HG03135 (cell line): ENCODE data around the gene DCTD.
"Not testable (repeated sequence)": the region's sequence is repeated elsewhere in the genome, so short reads cannot be mapped to it uniquely, and the experiment has no call there.

ENCODE experiments used
- ATAC-seq: cut with Tn5 transposase; IDR thresholded peaks from one replicate; pipeline ENCODE4 v1.9.1; 2021; ENCODE audit warnings: mild to moderate bottlenecking, moderate library complexity; ENCODE audit not compliant: unreplicated experiment

Gene DCTD

DNA sequence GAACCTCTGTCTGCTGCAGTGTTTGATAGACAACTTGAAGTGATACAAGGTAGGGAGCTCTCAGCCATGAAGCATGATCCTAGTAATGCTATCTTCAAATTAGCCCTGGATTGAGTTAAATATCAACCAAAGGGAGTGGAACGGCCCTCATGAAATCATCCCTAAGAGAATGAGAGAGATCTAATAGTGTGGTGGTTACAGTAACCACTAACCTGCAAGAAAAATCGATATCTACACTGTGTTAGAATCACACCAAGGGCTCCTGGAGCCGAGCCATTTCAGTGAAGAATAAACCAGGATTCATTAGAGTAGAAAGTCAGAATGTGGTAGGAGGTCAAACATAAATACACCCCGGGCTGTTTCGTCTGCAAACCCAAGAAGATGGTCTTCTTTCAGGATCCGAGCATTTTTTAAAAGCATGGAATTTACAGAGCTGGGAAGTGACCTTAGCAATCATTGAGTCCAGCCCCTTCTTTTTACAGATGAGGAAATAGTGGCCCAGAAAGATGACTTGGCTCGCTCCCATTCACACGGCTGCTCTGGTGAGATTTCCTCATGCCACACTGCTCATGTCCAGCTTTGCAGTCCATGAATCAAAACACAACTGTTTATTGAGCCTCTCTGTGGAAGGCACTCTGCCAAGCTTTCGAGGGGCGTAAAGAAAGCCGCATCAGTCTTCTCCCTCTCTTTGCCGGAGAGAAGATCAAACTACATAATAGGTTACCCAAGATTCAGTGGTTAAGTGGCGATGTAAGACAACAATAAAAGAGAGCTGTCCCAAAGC is 5.5 kb upstream of the DCTD start:
- no peak for ATAC-seq

DNA sequence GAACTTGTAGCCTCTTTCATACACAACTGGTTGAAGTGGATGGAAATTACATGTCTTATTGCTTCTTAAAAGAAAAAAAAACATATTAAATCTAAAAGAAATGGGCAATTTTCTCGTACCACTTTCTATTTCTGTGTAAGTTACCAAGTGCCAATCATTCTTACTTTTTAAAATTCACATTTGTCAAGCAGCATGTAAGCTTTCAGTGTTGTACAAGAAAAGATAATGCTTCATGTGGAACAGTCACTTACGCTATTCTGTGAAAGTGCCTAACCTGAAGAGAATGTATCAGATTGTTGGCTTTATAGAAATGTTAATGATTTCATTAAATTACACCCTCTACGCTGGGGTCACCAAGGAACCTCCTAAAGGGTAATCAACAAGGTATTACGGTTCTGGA is 4.4 kb upstream of the DCTD start:
- ATAC-seq: no peak

DNA sequence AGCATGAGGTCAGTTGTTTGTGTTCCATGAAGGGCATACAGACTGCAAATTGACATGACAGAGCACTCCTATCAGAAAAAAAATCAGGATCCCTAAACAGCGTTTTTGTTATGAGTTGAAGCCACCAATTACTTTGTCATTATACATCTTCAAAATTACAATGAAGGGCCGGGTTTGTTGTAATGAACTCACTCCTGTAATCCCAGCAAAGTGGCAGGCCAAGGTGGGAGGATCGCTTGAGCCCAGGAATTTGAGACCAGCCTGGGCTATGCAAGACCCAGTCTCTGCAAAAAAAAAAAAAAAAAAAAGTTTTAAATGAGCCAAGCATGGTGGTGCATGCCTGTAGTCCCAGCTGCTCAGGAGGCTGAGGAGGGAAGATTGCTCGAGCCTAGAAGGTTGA is 3.5 kb upstream of the DCTD start:
- ATAC-seq: no peak

DNA sequence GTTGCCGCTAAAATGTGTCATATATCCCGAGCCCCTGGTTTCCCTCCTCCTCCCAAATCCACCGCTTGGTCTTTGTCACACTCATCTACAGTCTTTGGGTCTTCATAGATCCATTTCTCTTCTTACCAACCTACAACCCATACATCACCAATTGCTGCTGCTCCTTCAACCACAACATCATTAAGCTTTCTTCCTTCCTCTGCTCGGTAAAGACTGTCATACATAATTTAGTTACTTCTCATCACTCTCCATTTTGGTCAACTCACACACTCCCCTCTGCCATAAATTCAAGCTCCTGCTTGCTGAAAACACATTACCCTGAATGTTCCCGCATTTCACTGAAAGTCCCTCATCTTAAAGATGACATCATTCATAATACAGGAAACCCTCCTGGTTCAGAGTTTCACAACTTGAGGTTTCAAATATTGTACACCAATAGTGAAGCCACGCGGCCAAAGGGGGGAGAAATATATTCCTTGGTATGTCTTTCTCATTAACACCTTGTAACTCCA is 1.7 kb upstream of the DCTD start:
- ATAC-seq: peak; percentile 24

DNA sequence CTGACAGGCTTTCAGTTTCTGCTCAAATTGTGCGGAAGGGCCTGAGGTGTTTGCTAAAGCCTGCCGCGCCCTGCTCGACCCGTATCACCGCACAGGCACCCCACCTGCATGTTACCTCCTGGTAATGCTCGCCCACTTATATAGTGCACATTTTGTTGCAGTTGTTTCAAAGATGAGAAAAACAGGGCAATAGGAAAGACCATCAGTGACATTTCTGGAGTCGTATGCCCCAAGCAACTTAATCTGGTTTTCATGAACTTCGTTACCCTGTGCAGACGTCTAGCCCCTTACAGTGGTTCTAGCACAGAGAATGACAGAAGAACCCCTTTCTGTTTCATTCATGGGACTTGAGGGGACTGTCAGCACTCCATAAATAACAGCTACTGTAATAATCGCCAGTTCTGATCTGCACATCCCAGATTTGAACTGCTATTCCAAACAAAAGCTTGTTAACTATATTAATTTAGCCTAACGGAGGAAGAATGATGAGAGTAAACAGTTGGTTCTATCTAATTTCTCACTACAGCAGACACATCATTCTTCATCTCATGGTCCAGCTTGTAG is 940 bp upstream of the DCTD start:
- peak; percentile 28 for ATAC-seq

DNA sequence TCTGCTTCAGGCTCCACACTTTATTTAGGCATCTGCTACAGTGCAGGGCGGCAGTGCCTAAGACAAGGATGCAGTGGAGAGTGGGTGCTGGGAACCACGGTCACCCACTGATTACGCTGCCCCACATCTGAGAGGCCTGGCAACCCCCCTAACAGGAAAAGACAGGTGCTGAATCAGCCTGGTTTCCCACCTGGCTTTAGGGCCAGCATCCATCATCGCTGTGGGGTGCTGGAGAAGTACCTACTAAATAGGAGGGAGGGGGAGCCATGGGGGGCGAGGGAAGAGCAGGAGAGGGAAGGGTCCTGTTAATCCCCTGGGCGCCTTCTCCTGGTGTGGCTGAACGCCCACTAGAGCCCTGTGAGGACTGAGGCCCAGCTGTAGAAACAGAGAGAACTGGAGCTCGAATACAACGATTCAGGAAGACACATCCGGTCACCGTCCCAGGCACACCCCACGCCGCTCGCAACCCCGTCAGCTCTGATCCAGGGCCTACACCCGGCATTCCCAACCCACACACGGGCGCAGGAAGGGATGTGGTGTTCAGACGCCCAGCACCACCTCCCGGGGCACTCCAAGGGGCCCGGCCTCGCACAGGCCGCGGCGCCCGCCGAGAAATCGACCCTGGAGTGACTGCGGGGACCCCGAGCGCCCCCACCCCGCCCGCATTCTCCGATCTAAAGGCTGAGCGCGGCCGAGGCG is 554 bp downstream of the DCTD start:
- ATAC-seq: peak; percentile 20

DNA sequence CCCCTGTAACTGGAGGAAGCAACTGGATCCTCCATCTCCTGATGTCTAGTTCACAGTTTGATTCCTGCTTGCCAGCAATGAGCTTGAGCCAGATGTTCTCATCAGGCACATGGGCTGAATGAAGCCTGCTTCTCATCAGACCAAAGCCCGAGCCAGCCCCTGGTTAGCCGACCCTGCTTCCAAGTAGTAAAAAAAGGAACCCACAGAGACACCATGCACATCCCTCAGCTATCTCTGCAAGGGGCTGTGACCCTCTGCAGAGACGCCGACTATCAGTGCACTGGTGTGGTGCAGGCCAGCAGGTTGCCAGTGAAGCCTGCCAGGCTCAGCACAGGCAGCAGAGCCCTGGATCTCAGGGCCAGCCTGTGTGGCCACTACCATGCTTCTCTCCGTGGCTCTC is 2.8 kb downstream of the DCTD start:
- ATAC-seq: no peak

DNA sequence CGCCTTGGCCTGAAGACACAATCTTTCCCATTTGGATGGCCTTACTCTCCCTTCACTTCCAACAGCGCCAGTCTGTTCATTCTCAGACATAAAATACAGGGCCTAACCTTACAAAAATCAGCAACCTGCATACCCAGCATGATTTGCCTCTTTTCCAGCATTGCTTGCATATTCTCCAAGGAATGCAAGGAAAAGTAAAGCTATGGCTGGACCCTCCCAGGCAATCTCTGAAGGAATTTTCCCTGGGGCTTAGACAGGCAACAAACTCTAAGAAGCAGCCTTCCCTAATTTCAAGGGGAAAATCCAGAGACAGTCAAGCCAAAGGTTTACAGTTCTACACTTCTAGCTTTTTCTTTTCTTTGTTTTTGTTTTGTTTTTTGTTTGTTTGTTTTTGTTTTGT is 3.6 kb downstream of the DCTD start:
- ATAC-seq: no peak

DNA sequence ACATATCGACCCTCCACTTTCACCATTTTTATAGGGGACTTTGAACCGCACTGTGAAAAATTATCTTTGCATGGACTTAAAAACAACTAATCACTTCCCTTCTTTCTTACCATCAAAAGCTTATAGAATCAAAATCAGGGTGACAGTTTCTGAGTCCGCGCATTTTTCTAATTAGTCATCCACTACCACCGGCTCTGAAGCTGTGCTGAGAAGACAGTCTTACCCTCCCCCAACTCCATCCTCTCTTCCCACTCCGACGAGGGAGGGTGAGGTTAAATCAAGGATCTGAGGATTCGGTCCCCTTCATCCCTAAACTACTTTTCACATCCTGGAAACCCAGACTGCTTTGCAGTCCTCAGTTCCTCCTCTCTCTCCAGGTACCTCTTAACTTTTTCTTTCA is 4.2 kb downstream of the DCTD start:
- ATAC-seq: no peak

DNA sequence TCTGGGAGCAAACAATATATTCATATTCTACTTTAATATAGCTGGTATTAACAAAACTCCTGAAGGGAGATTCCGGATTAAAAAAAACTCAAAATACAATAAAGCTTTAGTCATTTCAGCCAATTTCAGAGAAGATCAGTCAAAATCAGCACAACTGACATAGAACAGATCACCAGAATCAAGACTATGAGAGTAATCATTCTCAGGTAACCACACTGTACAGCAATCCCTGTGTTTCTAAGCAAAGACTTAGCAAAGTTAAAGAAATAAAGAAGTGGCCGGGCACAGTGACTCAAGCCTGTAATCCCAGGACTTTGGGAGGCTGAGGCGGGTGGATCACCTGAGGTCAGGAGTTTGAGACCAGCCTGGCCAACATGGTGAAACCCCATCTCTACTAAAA is 9.1 kb downstream of the DCTD start:
- ATAC-seq: no peak

DNA sequence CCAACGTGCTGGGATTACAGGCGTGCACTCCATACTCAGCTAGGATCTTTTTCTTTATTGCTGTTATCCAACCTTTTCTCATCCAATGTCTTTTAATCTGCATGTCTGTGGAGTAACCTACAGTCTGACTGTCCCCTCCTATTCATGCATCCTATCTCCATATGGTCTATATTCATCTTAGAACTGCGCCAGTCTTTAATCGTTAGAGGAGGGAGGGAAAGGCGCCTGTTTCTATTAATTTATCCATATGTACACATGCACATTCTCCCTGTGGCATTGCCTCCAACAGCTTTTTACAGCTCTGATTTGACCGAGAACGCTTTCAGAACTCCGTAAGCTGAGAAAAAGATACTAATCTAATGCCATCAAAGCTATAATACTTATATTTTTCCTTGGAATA is 9.8 kb downstream of the DCTD start:
- ATAC-seq: no peak

DNA sequence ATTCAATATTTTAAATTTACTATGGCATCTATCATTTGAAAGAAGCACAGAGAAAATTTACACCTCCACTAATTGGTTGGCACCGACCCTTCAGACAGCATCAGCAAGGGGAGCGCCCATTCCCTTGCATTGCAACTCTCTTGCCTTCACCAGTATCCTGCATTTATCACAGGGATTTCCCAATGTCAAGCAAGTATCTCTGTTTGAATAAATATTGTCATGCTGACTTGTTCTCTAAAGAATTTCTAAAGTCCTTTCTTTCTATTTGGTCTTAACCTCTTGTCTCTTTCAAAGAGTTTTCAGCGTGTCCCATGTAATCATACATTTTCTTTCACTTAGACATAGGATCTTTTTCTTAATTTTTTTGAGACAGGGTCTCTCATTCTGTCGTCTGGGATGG is 10.4 kb downstream of the DCTD start:
- no peak for ATAC-seq

DNA sequence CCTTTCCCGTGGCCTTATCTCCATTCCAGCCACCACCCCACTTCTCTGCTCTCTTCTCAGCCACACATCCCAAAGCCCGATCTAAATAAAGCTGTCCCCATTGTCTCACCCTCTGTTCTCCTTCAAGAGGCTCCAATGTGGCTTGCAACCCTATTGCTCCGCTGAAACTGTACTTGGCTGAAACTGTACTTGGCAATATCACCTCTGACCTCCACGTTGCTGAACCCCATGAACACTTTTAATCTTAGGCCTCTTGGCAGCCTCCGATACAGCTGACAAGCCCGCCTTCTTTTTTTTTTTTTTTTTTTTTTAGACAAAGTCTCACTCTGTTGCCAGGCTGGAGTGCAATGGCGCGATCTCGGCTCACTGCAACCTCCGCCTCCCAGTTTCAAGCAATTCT is 12.1 kb downstream of the DCTD start:
- no peak for ATAC-seq

DNA sequence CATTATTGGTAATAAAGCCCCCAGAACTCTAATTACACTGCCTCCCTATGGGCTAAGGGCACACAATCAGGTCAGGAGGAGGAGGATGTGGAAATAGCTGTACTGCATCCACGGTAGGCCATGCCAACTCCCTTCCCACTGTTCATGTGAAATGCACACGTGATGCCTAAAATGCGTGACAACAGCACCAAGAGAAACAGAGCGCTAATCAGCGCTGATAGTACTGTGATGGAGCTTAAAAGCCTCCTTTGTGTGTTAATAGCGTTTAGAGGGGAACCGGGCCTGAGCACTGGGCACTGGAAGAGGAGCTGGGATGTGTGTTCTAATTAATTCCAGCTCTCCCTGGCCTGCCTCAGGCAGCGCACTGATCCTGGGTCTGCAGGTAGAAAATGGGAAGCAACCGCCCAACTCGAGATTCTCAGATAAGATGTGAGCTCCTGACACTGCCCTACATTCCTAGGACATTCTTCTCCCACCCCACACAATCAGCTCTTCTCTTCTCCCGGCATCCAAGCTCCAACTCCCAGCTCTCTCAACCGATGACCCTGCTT is 12.9 kb downstream of the DCTD start:
- ATAC-seq: no peak

DNA sequence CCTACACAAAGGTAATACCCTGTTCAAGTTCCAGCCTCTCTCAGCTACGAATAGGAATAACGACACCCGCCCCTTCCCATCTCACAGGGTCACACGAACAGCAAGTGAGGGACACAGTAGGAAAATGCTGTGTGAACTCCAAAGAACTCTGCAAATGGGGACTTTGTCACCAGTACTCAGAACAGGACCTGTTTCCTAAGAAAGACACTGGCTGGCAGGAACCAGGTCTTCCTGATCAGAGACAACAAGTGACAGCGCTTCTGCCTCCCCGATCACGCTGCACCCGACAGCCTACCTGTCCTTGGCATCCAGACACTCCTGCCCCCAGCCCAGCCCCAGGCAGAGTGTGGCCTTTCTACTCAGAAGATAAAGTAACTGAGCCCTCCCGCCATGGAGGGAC is 14.2 kb downstream of the DCTD start:
- no peak for ATAC-seq

DNA sequence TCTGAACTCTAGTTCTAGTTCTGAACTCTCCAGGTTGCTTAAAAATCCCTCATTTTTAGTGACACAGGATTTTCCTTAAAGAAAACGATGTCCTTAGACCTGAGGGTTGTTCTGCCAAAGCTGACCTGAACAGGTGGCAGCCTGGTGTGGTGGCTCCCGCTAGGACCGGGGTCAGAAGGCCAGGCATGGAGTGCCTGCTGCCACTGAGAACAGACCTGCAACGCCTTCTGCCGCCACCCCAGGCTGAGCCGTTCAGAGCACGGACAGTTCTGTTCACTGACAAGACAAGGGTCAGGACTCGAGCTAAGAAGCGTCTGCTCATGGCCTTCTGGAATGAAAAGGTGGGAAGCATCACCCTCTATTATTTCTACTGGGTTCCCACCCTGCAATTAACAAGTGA is 15.8 kb downstream of the DCTD start:
- no peak for ATAC-seq

DNA sequence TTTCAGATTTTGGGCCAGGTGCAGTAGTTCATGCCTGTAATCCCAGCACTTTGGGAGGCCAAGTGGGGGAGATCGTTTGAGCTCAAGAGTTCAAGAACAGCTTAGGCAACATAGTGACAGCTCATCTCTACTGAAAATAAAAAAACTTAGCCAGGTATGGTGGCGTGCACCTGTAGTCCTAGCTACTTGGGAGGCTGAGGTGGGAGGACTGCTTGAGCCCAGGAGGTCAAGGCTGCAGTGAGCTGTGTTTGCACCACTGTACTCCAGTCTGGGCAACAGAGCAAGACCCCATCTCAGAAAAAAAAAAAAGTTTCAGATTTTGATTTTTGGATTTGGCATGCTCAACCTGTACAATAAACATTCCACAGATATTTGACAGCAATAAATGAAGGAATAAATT is 17.2 kb downstream of the DCTD start:
- ATAC-seq: not testable (repeated sequence)

DNA sequence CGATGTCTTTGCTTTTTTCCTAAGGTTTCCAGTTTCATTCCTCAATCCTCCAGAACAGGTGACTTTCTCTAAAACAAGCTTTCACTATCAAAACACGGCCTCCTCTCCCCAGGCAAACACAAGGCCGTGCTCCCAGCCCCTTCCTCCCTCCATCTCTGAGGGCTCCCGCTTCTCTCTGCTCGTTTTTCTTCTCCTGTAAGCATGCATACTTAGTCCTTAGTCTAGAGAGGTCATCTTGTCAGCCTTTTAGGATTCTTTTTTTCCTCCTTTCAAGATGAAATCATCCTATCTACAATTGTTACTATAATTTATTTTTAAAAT is 18.7 kb downstream of the DCTD start:
- ATAC-seq: no peak

DNA sequence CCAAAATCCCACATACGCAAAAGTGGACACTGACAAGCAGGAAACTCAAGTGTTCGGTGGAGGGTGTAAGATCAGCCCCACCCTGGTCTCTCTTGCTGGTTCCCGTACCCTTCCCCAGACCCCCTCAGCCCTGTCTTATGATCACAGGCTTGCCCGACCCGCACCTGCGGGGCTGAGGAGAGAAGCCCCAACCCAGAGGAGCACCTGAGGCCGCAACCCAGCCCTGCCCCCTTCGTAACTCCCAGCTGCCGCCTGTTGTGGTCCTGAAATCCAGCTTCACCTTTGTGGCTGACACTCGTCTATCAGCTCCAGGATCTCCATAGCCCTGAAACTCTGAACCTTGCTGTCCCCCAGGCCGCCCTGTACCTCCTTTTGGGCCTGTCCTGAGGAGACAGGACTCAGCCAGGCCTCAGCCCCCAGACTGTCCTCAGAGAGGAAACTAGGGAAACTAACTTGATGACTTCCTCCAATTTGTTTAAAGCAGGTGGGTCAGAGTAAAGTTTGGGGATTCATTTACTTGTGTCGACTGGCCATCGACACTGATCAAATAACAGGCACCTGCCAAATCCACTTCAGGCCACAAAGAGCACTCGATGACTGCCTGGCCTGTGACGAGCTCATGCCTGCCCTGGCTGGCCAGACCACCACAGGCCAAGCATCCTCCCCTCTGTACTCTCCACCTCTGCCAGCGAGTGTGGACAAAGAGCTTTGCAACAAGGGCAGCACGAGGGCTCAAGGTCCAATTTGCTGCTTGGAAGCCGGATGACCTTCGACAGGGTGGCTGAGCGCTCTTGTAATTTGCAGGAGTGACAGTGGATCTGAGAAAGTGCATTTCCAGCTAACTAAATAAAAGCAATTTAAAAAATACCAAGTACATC is 19.3 kb downstream of the DCTD start:
- ATAC-seq: no peak

DNA sequence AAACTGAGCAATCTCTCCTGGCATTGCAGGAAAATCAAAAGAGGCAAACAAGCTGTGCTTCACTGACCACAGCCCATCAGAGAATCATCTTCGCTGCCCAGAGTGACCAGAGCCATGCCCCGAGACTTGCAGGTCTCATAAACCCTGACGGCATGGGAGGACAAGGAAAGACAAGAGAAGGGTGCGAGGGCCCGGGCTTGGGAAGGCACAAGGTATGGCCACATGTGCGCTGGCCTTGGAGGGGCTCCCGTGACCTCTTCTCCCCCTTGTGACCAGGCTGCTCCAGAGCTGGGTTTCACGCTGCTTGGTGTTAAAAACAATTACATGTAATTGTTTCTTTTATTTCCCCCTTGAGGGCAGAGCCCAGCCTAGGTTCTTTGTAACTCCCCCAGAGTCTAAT is 20.8 kb downstream of the DCTD start:
- no peak for ATAC-seq

DNA sequence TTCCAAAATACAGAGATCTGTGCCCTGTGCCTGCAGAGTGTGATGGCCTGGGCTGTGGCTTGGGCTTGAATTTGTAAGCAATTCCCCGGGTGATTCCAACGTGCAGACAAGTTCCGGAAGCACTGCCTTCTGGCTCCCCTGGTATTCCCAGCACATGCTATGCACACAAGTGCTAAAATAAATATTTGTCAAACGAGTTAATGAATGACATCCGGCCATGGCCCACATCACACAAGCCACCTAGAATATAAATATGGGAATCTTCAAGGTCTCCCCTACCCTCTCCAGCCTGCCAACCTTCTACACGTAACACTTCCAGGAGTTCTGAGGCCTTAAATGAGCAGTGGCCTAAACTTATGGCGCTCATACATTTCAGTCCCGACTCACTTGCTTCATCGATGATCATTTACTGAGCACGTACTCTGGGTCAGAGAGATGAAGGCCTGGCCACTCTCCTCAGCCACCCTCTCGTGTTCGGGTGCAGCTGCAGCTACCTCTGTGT is 21.3 kb downstream of the DCTD start:
- ATAC-seq: no peak
